Smooth muscle cell (in vitro differentiated cells): ENCODE results near the gene STUM. TPM values are rescaled to one million over a fixed set of nuclear protein-coding genes. Genes with fewer than 3 reads are reported as not detected.

Experiments used
- DNase-seq: peaks from one replicate; lab custom pipeline; 2025; ENCODE audit not compliant: unreplicated experiment; lab: John Stamatoyannopoulos, UW
- H2AFZ ChIP-seq: fragments of 200-600 bp; sonication (generic); 2 replicates; pipeline ENCODE4 v1.6.0; 2016; ENCODE audit warnings: antibody characterized with exemption, low read depth, mild to moderate bottlenecking
- H3F3A ChIP-seq: fragments of 200-600 bp; sonication (generic); 2 replicates; pipeline ENCODE4 v1.6.0; 2017; ENCODE audit warnings: antibody characterized with exemption, low read depth
- H3K27ac ChIP-seq: fragments of 200-600 bp; sonication (generic); 2 replicates; pipeline ENCODE4 v1.5.1; 2016; ENCODE audit warnings: low read depth, mild to moderate bottlenecking
- H3K27me3 ChIP-seq: fragments of 200-600 bp; sonication (generic); 2 replicates; pipeline ENCODE4 v1.6.1; 2016; ENCODE audit warnings: low read depth, mild to moderate bottlenecking
- H3K36me3 ChIP-seq: fragments of 200-600 bp; sonication (generic); 2 replicates; pipeline ENCODE4 v1.5.1; 2016; ENCODE audit warnings: low read depth
- H3K4me1 ChIP-seq: fragments of 200-600 bp; sonication (generic); 2 replicates; pipeline ENCODE4 v1.5.1; 2016; ENCODE audit warnings: low read depth
- H3K4me2 ChIP-seq: fragments of 200-600 bp; sonication (generic); 2 replicates; pipeline ENCODE4 v1.6.0; 2016; ENCODE audit warnings: mild to moderate bottlenecking
- H3K4me3 ChIP-seq: fragments of 200-600 bp; sonication (generic); 2 replicates; pipeline ENCODE4 v1.5.1; 2016; ENCODE audit warnings: mild to moderate bottlenecking
- H3K79me2 ChIP-seq: fragments of 200-600 bp; sonication (generic); 2 replicates; pipeline ENCODE4 v1.6.0; 2016; ENCODE audit warnings: low read depth, mild to moderate bottlenecking
- H3K9ac ChIP-seq: fragments of 200-600 bp; sonication (generic); 2 replicates; pipeline ENCODE4 v1.6.0; 2016; ENCODE audit warnings: low read depth
- H3K9me3 ChIP-seq: fragments of 200-600 bp; sonication (generic); replicated peaks from 2 replicates; pipeline ENCODE4 v1.5.1; 2016; ENCODE audit warnings: low read depth
- H4K20me1 ChIP-seq: fragments of 200-600 bp; sonication (generic); 2 replicates; pipeline ENCODE4 v1.6.0; 2016; ENCODE audit warnings: low read depth
- CTCF ChIP-seq: fragments of 200-600 bp; sonication (generic); IDR thresholded peaks from 2 replicates; pipeline ENCODE4 v1.5.1; 2017; ENCODE audit warnings: borderline replicate concordance, mild to moderate bottlenecking, antibody characterized with exemption; ENCODE audit not compliant: insufficient read depth, poor library complexity, severe bottlenecking
- WGBS: methylation state at CpG from one replicate; pipeline ENCODE4 v1.1.7; 2016; ENCODE audit warnings: low lambda C conversion rate; 5-methylcytosine and 5-hydroxymethylcytosine counted together
- polyA plus RNA-seq: library from polyadenylated mRNA; unstranded; fragments of >200 nt; fragmentation: Nextera tagmentation; extraction: Ambion mirVana; gene quantifications from 2 replicates; pipeline ENCODE4 v1.2.1, GENCODE V29; 2016
- total RNA-seq: library from RNA; depleted of rRNA; stranded (reverse); fragments of >200 nt; gene quantifications from 2 replicates; pipeline ENCODE4 v1.2.3, GENCODE V29; 2014

The STUM gene
- total and polyA plus RNA-seq, 2 experiments from 2014 or later: 0.04 TPM; not detected in 1

DNA sequence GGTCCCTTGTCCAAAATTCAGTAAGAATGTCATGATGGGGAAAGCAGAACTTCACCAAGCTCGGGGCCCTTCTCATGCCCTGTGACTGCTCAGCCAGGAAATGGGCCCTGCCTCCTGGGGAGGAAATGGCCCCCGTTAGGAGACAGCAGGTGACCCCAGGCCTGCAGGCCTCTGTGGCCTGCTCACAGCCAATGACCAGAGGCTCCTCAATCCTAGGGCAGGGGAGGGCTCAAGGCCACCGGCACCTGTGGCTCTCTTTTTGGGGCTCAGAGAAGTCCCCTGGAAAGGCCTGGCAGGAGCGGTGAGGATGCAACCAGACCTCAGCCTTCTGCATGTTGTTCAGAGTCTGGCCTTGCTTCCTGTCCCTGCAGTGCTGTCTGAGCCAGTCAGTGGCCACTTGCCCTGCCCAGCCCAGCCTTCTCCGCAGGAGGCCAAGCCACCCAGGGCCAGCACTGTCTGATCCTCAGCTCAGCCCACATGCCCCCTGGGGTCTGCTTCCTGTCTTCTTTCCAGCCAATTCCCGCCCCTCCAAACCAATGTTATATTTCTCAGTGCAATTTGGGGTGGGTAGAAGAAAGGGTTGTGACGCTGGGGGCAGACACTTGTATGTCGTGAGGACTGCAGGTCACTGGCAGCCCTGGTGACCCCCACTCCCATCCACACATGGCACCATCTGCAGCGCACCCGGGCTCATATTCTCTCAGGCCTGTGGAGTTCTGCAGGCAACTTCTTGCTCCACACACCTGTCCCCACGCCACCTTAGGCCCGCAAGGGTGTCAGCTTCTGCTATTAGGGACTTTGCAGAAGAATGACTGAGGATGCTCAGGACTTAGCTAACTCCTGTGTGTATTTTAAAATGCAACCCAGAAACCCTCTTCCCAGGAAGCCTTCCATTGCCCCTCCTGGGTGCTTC, 106.9 kb downstream of the STUM start:
- no peaks in the 10 kb centered on the region for H3K27me3 ChIP-seq
- no peaks in the 10 kb centered on the region for H3K9me3 ChIP-seq
- no peak overlapping the region for H3K9ac ChIP-seq
- H3K4me2 ChIP-seq: peak overlapping the region; percentile 56
- H3K79me2 ChIP-seq: no peaks in the 10 kb centered on the region
- no peaks in the 10 kb centered on the region for H3K36me3 ChIP-seq
- no peak for DNase-seq
- H3K4me3 ChIP-seq: no peak overlapping the region
- no peak overlapping the region for H2AFZ ChIP-seq
- no peaks in the 10 kb centered on the region for H3F3A ChIP-seq
- 84% methylated on average over 12 of the region's 12 CpGs for WGBS
- H3K27ac ChIP-seq: peak overlapping the region; percentile 91
- peaks cover 40% of the 10 kb centered on the region for H3K4me1 ChIP-seq
- no peak for TF ChIP-seq CTCF
- no peaks in the 10 kb centered on the region for H4K20me1 ChIP-seq

GRCh38 chr1:226656201-226656600, 107.6 kb downstream of the STUM start:
- Histone ChIP-seq H3F3A (peaks cover 4% of the 10 kb centered on the region), H3K79me2 (peaks cover 5% of the 10 kb centered on the region), H3K27ac (no peak overlapping the region), H2AFZ (no peak overlapping the region), H3K9me3 (no peaks in the 10 kb centered on the region), H3K4me1 (peaks cover 46% of the 10 kb centered on the region), H3K36me3 (no peaks in the 10 kb centered on the region), H3K4me2 (no peak overlapping the region), H3K4me3 (no peak overlapping the region), H3K9ac (no peak overlapping the region), H4K20me1 (no peaks in the 10 kb centered on the region), H3K27me3 (no peaks in the 10 kb centered on the region)
- WGBS: 81% methylated on average over 4 of the region's 4 CpGs
- no peak for DNase-seq
- no peak for TF ChIP-seq CTCF

GRCh38 chr1:226656601-226657277, 108.2 kb downstream of the STUM start:
- peak overlapping the region; percentile 18 for H3K4me2 ChIP-seq
- peaks cover 48% of the 10 kb centered on the region for H3K4me1 ChIP-seq
- H3K4me3 ChIP-seq: no peak overlapping the region
- H3K36me3 ChIP-seq: no peaks in the 10 kb centered on the region
- H3K27ac ChIP-seq: peak overlapping the region; percentile 28
- H2AFZ ChIP-seq: no peak overlapping the region
- H4K20me1 ChIP-seq: no peaks in the 10 kb centered on the region
- peaks cover 8% of the 10 kb centered on the region for H3F3A ChIP-seq
- DNase-seq: no peak
- H3K27me3 ChIP-seq: no peaks in the 10 kb centered on the region
- H3K79me2 ChIP-seq: peaks cover 8% of the 10 kb centered on the region
- TF ChIP-seq CTCF: no peak
- H3K9me3 ChIP-seq: no peaks in the 10 kb centered on the region
- WGBS: 64% methylated on average over 12 of the region's 12 CpGs
- no peak overlapping the region for H3K9ac ChIP-seq
